Measurements from ENCODE around the gene ERBIN.
"Not testable (repeated sequence)": the region's sequence is repeated elsewhere in the genome, so short reads cannot be mapped to it uniquely, and the experiment has no call there.

Gene ERBIN

GRCh38 chr5:65913519-65913918, 12.9 kb upstream of the ERBIN start:
- no peaks in the 10 kb centered on the region for H3K79me2 ChIP-seq (ENCODE audit: insufficient read depth, low read depth)
- no peaks in the 10 kb centered on the region for H3K36me3 ChIP-seq (ENCODE audit: insufficient read depth)
- no peak overlapping the region for H2AFZ ChIP-seq (ENCODE audit: low read depth)

DNA sequence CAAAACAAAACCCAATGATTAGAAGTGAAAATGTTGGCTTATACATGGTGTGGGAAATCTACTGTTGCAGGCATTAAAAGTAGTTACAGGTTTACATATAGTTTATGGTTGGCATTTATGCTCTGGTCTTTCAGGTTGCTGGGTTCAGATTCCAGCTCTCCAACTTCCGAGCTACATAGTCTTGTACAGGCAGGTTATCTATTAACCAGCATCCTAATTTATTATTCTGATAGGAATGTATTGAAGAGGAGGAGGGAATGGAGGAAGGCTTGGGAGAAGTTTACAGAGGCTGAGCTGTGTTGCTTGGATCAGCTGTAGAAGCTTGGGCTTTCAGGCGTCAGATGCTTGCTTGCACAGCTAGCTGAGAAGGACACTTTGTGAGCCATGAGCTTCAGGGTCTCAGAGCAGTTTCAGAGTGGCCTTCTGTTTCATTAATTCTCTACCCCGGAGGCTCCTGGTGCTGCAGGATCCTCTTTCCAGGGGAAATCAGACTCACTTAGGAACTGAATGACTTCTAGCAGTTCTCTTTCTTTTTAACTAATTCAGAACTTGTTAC, 11.7 kb upstream of the ERBIN start:
- TF ChIP-seq, protein P1, sequence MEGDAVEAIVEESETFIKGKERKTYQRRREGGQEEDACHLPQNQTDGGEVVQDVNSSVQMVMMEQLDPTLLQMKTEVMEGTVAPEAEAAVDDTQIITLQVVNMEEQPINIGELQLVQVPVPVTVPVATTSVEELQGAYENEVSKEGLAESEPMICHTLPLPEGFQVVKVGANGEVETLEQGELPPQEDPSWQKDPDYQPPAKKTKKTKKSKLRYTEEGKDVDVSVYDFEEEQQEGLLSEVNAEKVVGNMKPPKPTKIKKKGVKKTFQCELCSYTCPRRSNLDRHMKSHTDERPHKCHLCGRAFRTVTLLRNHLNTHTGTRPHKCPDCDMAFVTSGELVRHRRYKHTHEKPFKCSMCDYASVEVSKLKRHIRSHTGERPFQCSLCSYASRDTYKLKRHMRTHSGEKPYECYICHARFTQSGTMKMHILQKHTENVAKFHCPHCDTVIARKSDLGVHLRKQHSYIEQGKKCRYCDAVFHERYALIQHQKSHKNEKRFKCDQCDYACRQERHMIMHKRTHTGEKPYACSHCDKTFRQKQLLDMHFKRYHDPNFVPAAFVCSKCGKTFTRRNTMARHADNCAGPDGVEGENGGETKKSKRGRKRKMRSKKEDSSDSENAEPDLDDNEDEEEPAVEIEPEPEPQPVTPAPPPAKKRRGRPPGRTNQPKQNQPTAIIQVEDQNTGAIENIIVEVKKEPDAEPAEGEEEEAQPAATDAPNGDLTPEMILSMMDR (conservative IDR thresholded peaks at IDR 0.05; ENCODE audit: low read depth, low read length), result no peak
- H4K20me1 ChIP-seq (ENCODE audit: insufficient read depth), result no peaks in the 10 kb centered on the region
- no peak overlapping the region for H3K27ac ChIP-seq
- no peak overlapping the region for H2AFZ ChIP-seq (ENCODE audit: low read depth)
- no peaks in the 10 kb centered on the region for H3K36me3 ChIP-seq (ENCODE audit: insufficient read depth)
- H3K9ac ChIP-seq, result no peak overlapping the region
- no peaks in the 10 kb centered on the region for H3K27me3 ChIP-seq (ENCODE audit: insufficient read depth, low read depth)
- no peaks in the 10 kb centered on the region for H3K79me2 ChIP-seq (ENCODE audit: insufficient read depth, low read depth)
- H3K4me3 ChIP-seq (IDR thresholded peaks at IDR 0.05; ENCODE audit: insufficient read depth, low read depth, low read length), result no peak overlapping the region
- H3K4me2 ChIP-seq, result no peak overlapping the region
- no peaks in the 10 kb centered on the region for H3K4me1 ChIP-seq (ENCODE audit: low read depth, poor library complexity, severe bottlenecking)

More at GRCh38 chr5:65913519-65913918, 12.9 kb upstream of the ERBIN start:
- H3K27ac ChIP-seq, result no peak overlapping the region
- no peak overlapping the region for H3K4me3 ChIP-seq (IDR thresholded peaks at IDR 0.05; ENCODE audit: insufficient read depth, low read depth, low read length)
- H3K4me1 ChIP-seq (ENCODE audit: low read depth, poor library complexity, severe bottlenecking), result no peaks in the 10 kb centered on the region
- TF ChIP-seq, protein P1 (conservative IDR thresholded peaks at IDR 0.05; ENCODE audit: low read depth, low read length), result no peak
- H3K9ac ChIP-seq, result no peak overlapping the region
- no peaks in the 10 kb centered on the region for H3K27me3 ChIP-seq (ENCODE audit: insufficient read depth, low read depth)
- no peak overlapping the region for H3K4me2 ChIP-seq
- H4K20me1 ChIP-seq (ENCODE audit: insufficient read depth), result no peaks in the 10 kb centered on the region

DNA sequence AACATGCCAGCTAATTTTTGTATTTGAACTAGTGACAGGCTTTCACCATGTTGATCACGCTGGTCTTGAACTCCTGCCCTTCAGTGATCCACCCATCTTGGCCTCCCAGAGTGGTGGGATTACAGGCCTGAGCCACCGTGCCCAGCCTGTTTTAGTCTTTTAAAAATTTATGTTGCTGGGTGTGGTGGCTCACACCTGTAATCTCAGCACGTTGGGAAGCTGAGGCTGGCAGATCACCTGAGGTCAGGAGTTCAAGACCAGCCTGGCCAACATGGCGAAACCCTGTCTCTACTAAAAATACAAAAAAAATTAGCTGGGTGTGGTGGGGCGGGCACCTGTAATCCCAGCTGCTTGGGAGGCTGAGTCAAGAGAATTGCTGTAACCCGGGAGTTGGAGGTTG, 10.7 kb upstream of the ERBIN start:
- H3K79me2 ChIP-seq (ENCODE audit: insufficient read depth, low read depth); H3K4me2 ChIP-seq; H3K27ac ChIP-seq; H2AFZ ChIP-seq (ENCODE audit: low read depth); H3K36me3 ChIP-seq (ENCODE audit: insufficient read depth); H3K4me3 ChIP-seq (IDR thresholded peaks at IDR 0.05; ENCODE audit: insufficient read depth, low read depth, low read length); H4K20me1 ChIP-seq (ENCODE audit: insufficient read depth); H3K4me1 ChIP-seq (ENCODE audit: low read depth, poor library complexity, severe bottlenecking); H3K27me3 ChIP-seq (ENCODE audit: insufficient read depth, low read depth); H3K9ac ChIP-seq: not testable (repeated sequence)

DNA sequence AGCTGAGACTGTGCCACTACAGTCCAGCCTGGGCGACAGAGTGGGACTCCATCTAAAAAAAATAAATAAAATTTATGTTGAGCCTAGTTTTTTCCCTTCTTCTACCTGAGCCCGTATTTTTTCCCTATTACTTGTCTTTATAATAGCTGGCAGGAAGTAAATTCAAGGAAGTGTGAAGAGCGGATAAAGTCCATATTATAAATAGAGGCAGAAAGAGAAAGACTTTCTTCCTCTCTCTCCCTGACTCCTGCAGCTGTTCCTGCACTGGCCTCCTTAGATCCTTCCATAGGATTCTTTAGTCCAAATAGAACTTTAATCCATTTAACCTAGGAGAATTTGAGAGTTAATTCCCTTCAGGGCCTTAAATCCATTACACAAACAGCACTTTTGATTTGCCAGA, 10.3 kb upstream of the ERBIN start:
- H3K9ac ChIP-seq, result no peak overlapping the region
- no peaks in the 10 kb centered on the region for H3K27me3 ChIP-seq (ENCODE audit: insufficient read depth, low read depth)
- H3K36me3 ChIP-seq (ENCODE audit: insufficient read depth), result no peaks in the 10 kb centered on the region
- H3K4me1 ChIP-seq (ENCODE audit: low read depth, poor library complexity, severe bottlenecking), result no peaks in the 10 kb centered on the region
- H3K4me2 ChIP-seq, result no peak overlapping the region
- no peak overlapping the region for H3K27ac ChIP-seq
- no peaks in the 10 kb centered on the region for H4K20me1 ChIP-seq (ENCODE audit: insufficient read depth)
- H2AFZ ChIP-seq (ENCODE audit: low read depth), result no peak overlapping the region
- H3K4me3 ChIP-seq (IDR thresholded peaks at IDR 0.05; ENCODE audit: insufficient read depth, low read depth, low read length), result no peak overlapping the region
- TF ChIP-seq, protein P1 (conservative IDR thresholded peaks at IDR 0.05; ENCODE audit: low read depth, low read length), result no peak
- no peaks in the 10 kb centered on the region for H3K79me2 ChIP-seq (ENCODE audit: insufficient read depth, low read depth)

DNA sequence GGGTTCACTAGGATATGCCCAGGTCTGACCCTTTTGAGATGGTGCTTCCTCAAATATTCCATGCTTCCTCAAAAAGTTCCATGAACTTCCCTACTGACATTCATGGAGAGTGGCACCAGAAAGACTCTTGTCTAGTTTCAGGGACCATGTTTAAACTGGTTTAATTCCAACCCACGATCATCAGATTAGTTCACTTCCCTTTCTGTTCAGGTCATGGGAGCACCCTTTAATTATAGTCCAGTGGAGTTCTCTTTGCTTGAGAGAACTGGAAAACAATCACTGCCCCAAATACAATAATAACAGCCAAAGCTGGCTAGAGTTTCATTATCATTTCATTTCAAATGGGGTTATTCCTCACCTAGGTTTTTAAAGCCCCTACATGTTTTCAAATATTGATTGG, 9.7 kb upstream of the ERBIN start:
- Histone ChIP-seq H4K20me1 (ENCODE audit: insufficient read depth) (no peaks in the 10 kb centered on the region), H3K79me2 (ENCODE audit: insufficient read depth, low read depth) (no peaks in the 10 kb centered on the region), H2AFZ (ENCODE audit: low read depth) (no peak overlapping the region), H3K4me2 (no peak overlapping the region), H3K4me1 (ENCODE audit: low read depth, poor library complexity, severe bottlenecking) (no peaks in the 10 kb centered on the region), H3K9ac (no peak overlapping the region), H3K27ac (no peak overlapping the region), H3K36me3 (ENCODE audit: insufficient read depth) (no peaks in the 10 kb centered on the region), H3K27me3 (ENCODE audit: insufficient read depth, low read depth) (no peaks in the 10 kb centered on the region), H3K4me3 (IDR thresholded peaks at IDR 0.05; ENCODE audit: insufficient read depth, low read depth, low read length) (no peak overlapping the region)
- TF ChIP-seq, protein P1 (conservative IDR thresholded peaks at IDR 0.05; ENCODE audit: low read depth, low read length), result no peak
